Inflammatory macrophage treated with lipopolysaccharide for 4 hours (primary cell): ENCODE measurements around the gene DNPEP.
A peak's percentile ranks its signal among the peaks of the same experiment; 100 is the strongest.

Source experiments
- DNase-seq: peaks from one replicate; pipeline ENCODE4 v3.0.0-alpha.2; 2020

The DNPEP gene

GRCh38 chr2:219356834-219357233 is 30.9 kb downstream of the DNPEP start:
- DNase-seq: peak; percentile 89

GRCh38 chr2:219354582-219354981 is 33.1 kb downstream of the DNPEP start:
- DNase-seq: no peak

GRCh38 chr2:219353129-219353528 is 34.6 kb downstream of the DNPEP start:
- no peak for DNase-seq

GRCh38 chr2:219352448-219353023 is 35.2 kb downstream of the DNPEP start:
- peak; percentile 72 for DNase-seq

GRCh38 chr2:219350710-219351221 is 36.9 kb downstream of the DNPEP start:
- no peak for DNase-seq

GRCh38 chr2:219350215-219350614 is 37.5 kb downstream of the DNPEP start:
- no peak for DNase-seq

GRCh38 chr2:219344751-219345430 is 42.8 kb downstream of the DNPEP start:
- DNase-seq: peak; percentile 74

GRCh38 chr2:219335373-219335786 is 52.3 kb downstream of the DNPEP start:
- peak; percentile 6 for DNase-seq

- DNase-seq: peak; percentile 3
Observed at GRCh38 chr2:219334076-219334475, 53.6 kb downstream of the DNPEP start.

GRCh38 chr2:219332542-219332941 is 55.2 kb downstream of the DNPEP start, which contains the start of gene RESP18:
Gene RESP18 (minus strand): TSS chr2:219332744.
- DNase-seq: no peak

GRCh38 chr2:219331560-219332213 is 56.0 kb downstream of the DNPEP start:
- no peak for DNase-seq

GRCh38 chr2:219327719-219328118 is 60.0 kb downstream of the DNPEP start:
- no peak for DNase-seq

GRCh38 chr2:219325657-219326315 is 61.9 kb downstream of the DNPEP start:
- DNase-seq: no peak

- DNase-seq: no peak
Observed at GRCh38 chr2:219325136-219325535, 62.6 kb downstream of the DNPEP start.

- peak; percentile 64 for DNase-seq
Observed at GRCh38 chr2:219323434-219323833, 64.3 kb downstream of the DNPEP start.
